Measurements from ENCODE around the gene WRAP53.

WRAP53 gene

DNA sequence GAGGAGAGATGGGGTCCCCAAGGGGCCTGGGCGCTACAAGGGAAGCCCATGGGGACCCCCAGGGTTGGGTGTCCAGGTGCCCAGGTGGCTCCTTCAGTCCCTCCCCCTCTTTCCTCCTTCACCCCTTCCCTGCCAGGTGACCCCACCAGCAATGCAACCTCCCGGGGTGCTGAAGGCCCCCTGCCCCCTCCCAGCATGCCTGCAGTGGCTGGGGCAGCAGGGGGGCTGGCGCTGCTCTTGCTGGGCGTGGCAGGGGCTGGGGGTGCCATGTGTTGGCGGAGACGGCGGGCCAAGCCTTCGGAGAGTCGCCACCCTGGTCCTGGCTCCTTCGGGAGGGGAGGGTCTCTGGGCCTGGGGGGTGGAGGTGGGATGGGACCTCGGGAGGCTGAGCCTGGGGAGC lies 20.8 kb downstream of the WRAP53 start:
- DNase-seq = no peak

- no peak for DNase-seq
These were observed 22.0 kb downstream of the WRAP53 start for GRCh38 chr17:7710301-7710700.

DNA sequence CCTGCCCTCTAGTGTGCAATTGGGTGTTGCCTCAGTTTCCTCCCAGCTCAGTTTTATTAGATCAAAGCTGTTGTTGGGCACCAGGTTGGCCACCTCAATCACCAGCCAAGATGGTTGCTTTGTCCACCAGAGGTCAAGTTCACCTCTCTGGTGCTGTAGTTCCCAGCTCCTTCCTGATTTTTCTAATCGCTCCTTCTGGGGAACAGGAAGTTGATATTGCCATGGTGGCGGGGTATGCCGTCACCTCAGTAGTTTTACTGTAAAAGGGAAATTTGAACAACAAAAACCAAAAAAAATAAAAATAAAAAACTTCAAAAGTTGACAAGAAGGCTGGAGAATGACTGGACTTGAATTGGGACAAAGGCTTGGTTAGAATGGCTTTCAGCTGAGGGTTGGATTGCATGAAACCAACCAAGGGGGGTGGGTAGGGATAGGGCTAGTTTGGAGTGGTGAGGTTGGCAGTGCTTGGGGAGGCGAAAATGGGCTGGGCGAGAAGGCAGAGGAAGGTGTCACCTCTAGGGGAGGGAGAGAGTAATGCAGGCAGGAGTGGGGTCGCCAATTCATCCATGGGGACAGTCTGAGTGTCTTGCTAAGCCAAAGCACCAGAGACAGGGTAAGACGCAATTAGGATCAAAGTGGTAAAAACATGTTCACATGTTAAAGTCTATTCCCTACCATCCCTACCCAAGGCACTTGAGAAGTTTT lies 22.9 kb downstream of the WRAP53 start:
- DNase-seq = no peak

GRCh38 chr17:7712111-7712771 lies 24.0 kb downstream of the WRAP53 start:
- no peak for DNase-seq

DNA sequence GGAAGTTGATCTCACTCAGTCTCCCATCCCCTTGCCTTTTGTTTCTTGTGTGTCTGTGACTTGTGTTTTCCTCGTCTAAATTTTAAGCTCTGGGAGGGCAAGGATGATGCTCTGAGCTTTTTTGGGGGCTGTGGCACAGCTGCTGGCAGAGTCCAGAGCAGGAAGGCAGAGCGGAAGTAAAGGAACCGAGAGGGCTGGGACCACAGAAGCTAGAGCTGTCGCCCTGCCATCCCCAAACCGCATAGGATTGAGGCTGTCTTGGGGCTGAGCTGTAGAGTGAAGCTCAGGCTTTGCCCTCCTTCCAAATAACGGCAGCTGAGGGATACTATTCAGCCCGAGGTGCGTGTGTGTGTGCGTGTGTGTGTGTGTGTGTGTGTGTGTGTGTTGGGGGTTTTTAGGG lies 25.5 kb downstream of the WRAP53 start:
- no peak for DNase-seq

DNA sequence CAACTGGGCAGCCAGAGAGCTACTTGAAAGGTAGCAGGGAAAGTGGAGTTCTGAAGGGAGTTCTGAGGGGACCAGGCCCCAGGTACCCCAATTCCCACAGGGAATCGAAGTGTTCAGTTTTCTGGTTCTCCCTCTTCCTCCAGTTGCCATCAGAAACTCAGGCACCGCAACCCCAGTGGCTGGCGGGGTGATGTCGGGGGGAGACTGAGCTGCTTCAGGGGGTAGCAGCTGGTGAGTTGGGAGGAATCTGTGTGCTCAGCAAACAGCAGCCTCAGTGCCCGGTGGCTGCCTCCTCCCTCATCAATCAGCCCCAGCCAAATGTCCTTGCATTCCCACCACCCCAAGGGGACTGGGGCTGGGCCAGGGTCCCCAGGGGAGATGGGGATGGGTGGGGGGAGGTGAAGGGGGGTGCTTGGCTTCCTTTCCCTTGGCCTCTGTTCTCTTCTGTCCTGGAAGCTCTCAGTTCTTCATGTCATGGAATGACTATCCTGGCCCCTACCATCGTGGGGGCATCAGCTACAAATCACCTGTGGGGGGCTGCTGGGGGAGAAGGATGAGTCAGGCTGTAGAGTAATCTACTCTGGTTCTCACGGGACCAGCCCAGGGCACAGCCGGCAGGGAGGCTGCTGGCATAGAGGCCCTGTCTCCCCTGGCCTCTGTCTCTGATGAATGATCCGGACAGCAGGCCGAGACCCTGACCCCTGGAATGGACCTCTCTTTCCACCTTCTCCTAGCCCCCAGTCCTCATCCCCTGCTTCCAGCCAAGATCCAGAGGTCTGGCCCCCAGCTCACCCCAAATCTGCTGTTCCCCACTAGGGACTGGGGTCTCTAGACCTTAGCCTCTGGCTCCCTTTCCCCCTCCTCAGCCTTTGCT lies 26.7 kb downstream of the WRAP53 start:
- DNase-seq = no peak

- DNase-seq = no peak
These were observed 27.9 kb downstream of the WRAP53 start for GRCh38 chr17:7715936-7716886.

DNA sequence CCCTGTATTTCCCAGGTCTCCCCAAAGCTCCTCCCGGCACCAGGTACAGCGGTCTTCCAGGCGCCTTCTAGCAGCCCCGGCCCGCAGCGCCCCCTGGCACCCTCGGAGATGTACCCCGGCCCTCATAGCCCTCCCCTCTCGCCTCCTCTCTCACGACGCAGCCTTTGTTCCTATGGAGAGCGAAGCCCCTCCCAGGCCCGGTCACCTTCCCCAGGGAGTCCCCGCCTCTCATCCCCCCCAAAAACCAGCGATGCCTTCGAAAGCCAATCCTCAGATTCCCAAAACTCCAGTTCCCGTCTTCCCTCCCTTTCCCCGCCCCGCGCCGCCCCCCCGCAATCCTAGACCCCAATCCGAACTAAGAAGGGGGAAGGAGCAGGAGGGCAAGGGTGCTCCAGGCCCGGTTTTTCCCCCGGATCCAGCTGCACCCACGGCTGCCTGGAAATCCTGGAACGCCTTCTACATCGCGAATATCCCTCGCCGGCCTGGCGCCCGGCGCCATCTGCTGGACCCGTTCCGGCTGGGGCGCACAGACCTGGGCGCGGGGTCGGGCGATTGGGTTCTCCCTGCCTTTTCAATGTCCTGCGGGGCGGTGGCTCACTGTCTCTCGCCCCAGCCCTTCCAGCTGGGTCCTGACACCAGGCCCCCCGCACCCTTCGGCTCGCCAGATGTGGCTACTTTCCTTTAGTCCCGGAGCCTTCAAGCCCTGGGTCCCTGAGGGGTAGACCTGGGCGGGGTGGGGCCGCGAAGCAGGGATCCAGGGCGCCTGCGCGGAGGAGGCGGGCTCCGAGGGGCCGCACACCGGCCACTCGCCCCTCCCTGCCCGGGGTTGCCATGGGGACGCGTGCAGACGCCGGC lies 28.9 kb downstream of the WRAP53 start, which contains the start of gene DNAH2:
Gene DNAH2, plus strand, starts transcription at position 844 of the 855 bp plus-strand sequence. CDS start 1,991 bp downstream, outside the sequence.
- peak in 2 of 5 experiments; percentile 25 to 29 for DNase-seq

- DNase-seq = peak in 1 of 5 experiments; percentile 76
These were observed 29.6 kb downstream of the WRAP53 start for GRCh38 chr17:7717756-7718350.

- no peak for DNase-seq
These were observed 31.4 kb downstream of the WRAP53 start for GRCh38 chr17:7719661-7720060.

- DNase-seq = no peak
These were observed 31.8 kb downstream of the WRAP53 start for GRCh38 chr17:7720125-7720524.

GRCh38 chr17:7721612-7722011 lies 33.3 kb downstream of the WRAP53 start:
- no peak for DNase-seq

DNA sequence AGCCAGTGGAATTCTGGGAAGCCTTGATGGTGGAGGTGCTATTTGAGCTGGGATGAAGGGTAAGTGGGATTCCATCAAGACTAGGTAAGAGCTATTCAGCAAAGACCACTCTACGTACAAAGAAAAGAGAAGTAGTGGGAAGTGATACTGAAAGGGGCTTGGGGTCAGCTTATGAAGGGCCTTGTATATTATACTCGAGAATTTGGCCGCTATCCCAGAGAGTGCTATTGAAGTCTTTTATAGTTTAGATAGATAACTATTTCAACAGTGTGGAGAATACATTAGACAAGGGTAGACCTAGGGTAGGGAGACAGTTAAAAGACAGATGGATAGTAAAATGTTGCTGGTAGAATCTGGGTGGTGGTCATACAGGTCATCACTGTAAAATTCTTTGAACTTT lies 39.6 kb downstream of the WRAP53 start:
- no peak for DNase-seq

DNA sequence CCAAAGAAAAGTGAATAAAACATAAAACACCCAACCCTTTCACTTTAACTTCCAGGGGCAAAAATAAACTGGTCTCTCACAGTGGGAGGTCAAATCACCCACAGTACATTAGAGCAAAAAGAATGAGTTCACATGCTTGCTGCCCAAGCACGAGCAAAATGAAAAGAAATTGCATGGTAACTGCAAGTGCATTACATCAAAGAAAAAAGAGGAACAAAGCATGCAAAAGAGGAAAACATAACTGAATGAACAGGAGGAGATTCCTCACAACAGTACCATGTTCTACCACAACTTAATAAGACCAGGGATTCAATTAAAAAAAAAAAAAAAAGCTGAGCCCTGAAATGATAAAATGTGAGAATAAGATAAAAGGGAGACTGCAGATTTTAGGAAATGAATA lies 41.5 kb downstream of the WRAP53 start:
- DNase-seq = no peak

DNA sequence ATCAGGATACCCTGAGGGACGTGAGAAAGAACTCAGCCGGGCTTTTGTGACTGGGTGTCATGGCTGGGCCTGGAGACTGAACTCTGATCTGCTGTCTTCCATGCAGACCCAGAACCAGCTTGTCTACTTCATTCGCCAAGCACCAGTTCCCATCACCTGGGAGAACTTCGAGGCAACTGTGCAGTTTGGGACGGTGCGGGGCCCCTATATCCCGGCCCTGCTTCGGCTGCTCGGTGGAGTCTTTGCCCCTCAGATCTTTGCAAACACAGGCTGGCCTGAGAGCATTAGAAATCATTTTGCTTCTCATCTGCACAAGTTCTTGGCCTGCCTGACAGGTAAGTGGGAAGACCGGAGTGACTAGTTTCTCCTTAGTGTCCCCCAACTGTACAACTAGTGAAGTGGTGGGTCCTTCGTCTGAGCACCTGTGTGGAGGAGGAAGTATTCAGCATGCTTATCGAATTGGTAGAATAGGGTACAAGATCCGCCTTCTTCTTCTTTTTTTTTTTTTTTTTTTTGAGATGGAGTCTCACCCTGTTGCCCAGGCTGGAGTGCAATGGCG lies 44.8 kb downstream of the WRAP53 start:
- no peak for DNase-seq

DNA sequence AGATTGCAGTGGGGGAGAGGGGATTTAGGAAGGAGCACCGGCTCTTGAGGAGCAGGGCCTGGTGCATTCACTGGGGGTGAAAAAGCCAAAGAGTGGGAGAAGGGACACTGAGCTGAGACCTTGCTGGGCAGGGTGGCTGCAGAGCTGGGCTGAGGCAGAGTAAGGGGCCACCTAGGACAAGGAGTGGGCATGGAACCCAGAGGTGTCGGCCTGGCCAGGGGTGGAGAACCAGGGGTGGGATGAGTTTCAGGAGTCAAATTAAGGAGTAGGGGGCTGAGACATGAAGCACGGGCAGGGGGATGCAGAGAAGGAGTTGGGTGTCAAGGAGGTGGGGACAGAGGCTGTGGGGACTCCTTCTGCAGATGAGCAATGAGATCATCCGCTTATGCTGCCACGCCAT lies 49.3 kb downstream of the WRAP53 start:
- no peak for DNase-seq

DNA sequence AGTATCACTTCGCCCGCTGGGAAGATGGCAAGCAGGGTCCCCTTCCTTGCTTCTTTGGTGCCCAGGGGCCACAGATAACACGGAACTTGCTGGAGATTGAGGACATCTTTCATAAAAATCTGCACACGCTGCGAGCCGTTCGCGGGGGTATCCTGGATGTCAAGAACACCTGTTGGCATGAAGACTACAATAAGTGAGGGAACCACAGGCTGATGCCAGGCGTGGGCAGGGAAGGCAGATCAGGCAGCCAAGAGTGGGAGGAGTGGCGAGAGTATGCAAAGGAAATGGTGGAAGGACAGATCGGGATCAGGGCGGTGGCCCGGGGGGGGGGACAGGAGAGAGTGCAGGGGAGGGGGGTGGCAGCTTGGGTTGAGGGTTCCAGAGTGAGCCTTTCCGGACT lies 51.5 kb downstream of the WRAP53 start:
- no peak for DNase-seq

DNA sequence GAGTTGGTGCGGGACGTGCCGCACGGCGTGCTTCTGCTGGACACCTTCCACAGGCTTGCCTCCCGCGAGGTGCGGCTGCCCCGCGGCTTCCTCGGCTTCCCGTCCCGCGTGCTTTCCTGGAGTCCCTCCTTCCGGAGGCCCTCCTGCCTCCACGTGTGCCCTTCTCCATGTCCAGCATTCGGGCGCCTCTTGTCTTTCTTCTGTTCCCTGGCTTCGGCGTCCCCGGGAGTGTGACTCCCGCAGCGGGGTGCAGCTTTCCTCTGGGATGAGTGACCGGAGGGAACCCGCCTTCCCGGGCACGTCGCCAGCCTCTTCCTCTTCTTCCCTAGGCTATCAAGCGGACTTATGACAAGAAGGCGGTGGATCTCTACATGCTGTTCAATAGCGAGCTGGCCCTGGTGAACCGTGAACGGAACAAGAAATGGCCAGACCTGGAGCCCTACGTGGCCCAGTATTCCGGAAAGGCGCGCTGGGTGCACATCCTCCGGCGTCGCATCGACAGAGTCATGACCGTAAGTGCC lies 52.3 kb downstream of the WRAP53 start:
- DNase-seq = no peak

- DNase-seq = no peak
These were observed 54.5 kb downstream of the WRAP53 start for GRCh38 chr17:7742729-7743128.

DNA sequence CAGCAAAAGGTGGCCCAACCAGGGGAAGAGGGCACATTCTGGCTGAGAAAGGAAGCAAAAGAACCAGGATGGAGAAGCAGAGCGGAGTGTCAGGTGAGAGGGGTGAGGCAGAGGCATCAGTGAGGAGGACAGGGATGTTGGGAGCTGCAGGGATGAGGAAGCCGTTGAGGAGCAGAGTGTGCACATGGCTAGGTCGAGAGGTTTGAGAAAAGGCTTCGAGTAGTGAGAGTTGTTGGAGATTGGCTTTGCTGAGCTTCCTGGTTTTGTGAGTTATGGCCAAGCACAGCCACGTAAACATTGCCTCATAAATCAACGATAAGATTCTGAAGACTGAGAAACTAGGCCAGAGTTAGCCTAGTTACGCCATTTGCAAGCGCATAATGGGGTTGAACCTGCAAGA lies 56.1 kb downstream of the WRAP53 start:
- DNase-seq = no peak
